ENCODE data around the gene CAPS.

CAPS gene

GRCh38 chr19:5891938-5892771, 21.9 kb upstream of the CAPS start:
- DNase-seq (ENCODE audit: low read depth in 2 of 2), result no peak

DNA sequence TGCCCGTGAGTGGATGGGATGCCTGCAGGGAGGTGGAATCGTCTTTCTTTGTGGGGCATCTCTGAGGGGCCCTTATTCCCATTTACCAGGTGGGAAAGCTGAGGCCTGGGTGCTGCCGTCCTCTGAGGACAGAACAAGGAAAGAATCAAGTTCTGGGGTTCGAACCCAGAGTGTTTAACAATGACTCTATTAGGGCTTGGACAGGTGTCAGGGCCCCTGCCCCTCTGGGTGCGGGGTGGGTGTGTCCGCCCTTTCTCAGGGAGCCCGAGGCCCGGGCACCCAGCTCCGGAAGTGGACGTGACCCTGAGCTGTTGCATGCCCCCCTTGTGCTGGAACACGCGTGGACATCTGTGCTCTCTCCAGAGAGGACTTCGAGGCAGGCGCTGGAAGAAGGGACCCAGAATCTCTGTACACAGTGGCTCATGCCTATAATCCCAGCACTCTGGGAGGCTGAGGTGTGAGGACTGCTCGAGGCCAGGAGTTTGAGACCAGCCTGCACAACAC, 21.2 kb upstream of the CAPS start:
- DNase-seq (ENCODE audit: low read depth in 2 of 2), result no peak

DNA sequence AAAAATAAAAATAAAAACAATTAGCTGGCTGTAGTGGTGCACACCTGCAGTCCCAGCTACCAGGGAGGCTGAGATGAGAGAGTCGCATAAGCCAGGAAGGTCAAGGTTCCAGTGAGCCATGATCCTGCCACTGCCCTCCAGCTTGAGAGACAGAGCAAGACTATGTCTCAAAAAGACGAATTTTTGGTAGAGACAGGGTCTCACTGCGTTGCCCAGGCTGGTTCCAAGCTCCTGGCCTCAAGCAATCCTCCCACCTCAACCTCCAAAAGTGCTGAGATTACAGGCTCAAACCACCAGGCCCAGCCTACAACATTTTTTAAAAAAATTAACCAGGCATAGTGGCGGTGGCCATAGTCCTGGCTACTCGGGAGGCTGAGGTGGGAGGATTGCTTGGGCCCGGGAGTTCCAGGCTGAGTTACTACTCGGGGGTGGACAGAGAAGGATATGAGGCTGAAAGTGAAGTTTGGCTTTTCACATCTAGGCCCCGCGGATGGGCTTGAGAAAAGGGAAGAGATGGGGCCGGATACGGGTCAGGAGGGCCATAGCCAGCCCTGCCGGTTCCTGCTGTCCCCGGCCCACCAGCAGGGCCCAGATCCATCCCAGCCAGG, 20.7 kb upstream of the CAPS start:
- DNase-seq (ENCODE audit: low read depth in 2 of 2), result no peak

DNA sequence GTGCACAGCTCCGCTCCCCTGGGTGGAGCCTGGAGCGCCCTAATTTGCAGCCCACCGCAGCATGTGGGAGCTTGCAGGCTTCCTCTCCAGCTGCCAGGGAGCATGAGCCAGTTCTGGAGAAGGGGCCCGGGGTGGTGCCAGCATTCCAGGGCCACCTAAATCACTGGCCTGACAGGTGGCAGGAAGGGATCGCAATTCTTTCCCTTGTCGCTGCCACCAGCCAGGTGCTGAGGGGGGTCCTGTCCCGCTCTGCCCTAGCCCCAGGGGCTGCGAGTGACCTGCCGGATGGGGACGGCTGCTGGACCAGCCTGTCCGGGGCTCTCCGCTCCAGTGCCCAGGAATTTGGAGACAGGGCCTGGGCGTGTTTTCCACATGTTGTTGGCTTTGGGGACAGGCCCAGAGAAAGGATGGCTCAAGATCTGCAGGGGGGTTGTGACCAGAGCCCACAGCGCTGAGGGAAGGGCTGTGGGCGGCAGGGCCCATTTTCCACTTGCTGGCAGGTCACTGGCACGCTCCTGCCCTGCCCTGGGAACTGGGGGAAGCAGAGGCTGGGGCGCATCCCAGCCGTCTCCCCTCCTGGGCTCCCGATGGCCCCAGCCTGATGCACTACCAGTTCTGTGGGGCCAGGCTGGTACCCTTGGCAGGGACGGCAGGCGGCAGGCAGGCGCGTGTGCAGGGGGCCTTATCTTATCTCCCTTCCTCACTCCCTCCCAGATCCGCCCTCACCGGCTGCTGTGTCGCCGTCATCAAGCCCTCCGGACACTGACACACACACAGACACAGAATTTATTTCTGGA, 19.9 kb upstream of the CAPS start:
- no peak for DNase-seq (ENCODE audit: low read depth in 2 of 2)

- no peak for DNase-seq (ENCODE audit: low read depth in 2 of 2)
These were observed 19.2 kb upstream of the CAPS start for GRCh38 chr19:5894704-5895349.

DNA sequence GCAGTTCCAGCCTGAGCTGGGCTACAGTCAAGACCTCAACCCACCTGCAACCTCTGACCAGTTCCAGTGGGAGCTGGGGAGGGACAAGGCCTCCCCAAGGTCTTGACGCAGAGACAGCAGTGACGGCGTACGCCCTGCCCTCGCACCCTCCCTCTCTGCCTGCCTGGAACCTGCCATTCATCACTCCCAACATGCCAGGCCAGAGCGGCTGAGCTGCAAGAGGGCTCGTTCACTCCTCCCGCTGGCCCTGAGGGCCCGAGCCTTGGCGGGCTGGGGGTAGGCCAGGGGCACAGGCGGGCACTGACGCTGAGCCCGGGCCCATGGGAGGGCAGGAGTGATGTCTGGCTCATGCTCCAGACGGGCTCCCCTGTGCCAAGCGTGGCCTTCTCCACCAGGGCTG, 18.6 kb upstream of the CAPS start:
- DNase-seq (ENCODE audit: low read depth in 2 of 2), result no peak

- DNase-seq (ENCODE audit: low read depth in 2 of 2), result no peak
These were observed 18.2 kb upstream of the CAPS start for GRCh38 chr19:5895890-5896289.

- DNase-seq (ENCODE audit: low read depth in 2 of 2), result no peak
These were observed 17.5 kb upstream of the CAPS start for GRCh38 chr19:5896365-5897076.

DNA sequence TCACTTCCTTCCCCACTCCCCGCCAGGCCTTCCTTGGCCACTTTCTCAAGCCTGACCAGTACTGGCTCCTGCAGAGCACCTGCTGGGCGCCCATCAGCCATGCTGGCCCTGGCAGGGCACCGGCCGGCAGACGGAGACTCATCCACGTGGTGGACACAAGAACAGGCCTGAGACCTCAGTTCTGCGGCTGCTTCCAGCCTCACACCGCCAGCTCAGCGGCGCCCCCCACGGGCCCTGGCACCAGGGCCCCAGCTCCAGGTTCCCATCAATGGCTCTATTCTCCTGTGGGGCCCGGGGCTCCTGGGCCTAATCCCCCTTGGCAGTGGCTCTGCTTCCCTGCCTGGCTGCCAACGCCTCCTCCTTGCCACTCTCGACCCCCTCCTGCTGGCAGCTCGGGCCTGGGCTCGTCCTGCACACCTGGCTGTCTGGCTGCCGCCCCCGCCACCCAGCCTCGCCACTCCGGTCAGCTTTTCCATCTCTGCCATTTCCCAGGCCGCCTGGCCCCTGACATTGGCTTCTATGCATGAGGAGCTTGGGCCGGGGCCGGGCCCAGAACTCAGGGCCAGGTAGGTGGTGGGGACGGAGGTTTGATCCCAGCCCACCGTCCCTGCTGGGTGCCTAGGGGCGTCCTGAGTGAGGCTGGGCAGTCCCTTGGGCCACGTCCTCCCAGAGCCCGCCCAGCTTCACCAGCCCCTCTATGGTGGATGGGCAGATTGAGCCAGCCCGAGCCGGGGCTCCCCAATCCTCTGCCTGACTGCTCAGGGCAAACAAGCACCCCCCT, 16.7 kb upstream of the CAPS start:
- no peak for DNase-seq (ENCODE audit: low read depth in 2 of 2)

DNA sequence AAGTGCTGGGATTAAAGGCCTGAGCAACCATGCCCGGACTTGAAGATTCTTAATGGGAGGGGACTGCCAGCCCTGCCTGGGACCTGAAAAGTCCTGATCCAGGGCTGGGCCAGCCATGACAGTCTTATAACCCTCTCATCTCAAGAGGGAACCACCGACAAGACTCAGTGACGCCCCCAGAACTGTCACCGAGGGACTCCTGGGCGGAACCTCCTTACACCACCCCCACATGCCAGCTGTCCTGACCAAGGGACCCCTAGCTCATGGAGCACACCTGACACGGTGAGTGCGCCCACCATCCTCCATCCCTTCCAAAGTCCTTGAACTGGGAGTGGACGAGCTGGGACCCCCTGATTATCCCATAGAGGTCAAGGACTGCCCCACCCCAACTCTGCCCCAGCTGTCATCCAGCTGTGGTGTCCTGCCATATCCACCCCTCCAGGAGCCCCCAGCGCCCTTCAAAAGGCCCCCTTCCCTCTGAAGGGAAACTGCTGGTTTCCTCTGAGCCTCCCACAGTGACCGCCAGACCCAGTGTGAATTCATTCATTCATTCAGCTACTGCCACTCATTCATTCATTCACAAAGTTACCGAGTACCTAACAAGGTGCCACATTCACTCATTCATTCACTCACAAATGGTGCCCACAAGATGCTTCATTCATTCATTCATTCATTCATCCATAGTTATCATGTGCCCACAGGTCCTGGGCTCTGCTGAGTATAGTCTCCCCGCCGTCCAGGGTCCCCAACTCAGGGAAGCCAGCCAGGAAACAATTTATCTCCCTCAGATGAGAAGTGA, 14.1 kb upstream of the CAPS start:
- no peak for DNase-seq (ENCODE audit: low read depth in 2 of 2)

DNA sequence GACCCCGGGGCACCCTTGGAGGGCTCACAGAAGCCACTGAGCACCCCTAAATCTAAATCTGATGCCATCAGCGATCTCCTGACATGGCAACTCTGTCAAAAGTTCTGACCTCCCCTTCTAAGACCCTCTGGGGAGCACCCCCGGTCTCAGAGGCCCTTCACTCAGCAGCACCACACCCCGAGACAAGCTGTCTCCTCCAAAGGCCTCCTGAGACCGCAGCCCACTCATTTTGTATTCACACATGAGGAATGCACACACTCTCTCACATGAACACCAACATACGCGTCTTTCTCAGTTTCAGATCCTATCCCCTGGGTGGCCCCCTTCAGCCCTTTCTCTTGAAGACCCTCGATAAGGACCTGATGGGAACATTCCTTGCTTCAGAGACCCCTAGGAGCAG, 13.1 kb upstream of the CAPS start:
- no peak for DNase-seq (ENCODE audit: low read depth in 2 of 2)

- DNase-seq (ENCODE audit: low read depth in 2 of 2), result peak; percentile 9 to 20
These were observed 10.9 kb upstream of the CAPS start for GRCh38 chr19:5903056-5903623.

DNA sequence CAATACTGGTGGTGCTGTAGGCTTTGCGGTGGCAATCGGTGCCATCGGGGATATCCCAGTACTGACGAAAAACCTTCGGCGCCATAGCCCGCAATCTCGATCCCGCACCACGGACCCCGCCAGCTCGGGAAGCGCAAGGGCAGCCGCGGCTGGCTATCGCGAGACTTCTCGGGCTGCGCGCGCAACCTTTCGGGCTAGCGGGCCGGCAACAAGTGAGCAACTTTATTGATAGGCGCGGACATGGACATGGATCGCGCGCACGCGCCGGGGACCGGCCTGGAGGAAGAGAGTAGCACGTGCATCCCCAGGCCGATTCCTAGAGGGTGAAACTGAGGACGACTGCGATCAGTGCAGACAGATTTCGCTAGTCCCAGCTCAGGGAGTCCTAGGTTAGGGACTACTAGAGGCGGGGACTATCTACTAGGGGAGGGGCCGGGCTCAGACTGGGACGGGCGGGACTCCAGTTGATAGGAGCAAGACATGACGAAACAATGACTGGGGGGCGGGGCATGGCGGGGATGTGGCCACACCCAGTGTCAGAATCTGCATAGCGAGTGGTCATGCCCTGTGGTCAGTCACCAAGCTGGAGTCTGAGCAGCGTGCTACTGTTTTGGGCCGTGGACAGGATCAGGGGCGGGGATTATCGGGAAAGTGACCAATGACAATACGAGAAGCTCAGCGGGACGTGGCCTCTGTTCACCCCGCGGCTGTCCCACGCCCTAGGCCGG, 10.3 kb upstream of the CAPS start, which contains the start of gene NDUFA11:
NDUFA11 (minus strand) TSS at position 167 of the 728 bp plus-strand sequence; CDS start at position 85, 82 bp downstream.
- DNase-seq (ENCODE audit: low read depth in 2 of 2), result peak; percentile 93 to 94

DNA sequence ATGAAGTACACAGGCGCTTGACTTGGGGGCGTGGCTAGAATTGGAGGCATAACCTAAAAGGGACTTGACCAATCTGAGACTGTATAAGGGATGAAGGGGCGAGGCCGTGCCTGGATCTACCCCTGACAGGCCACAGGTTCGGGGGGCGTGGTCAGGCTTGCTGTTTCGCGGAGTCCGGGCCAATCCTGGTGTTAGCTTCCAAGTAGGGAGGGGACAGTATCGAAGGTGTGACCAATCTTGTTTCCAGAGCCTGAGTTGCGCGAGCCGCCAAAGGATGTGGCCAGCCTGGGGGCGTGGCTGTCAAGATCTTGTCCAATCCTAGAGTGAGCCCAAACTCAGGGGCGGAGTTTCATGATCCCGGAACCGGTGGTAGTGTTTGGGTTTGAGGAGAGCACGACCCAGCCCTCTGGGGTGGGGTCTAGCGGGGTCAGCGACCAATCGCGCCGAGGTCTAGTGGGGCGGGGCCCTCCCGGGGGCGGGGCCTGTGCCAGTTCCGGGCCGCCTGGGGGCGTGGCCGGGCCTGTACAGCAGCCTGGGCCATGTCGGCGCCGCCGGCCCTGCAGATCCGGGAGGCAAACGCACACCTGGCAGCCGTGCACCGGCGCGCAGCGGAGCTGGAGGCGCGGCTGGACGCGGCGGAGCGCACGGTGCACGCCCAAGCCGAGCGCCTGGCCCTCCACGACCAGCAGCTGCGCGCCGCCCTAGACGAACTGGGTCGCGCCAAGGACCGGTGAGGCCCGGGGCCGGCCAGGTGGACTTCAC, 9.5 kb upstream of the CAPS start, which contains the start of gene VMAC:
VMAC (plus strand) TSS at position 521 of the 762 bp plus-strand sequence; CDS start at position 540, 19 bp downstream.
- DNase-seq (ENCODE audit: low read depth in 2 of 2), result peak; percentile 100

DNA sequence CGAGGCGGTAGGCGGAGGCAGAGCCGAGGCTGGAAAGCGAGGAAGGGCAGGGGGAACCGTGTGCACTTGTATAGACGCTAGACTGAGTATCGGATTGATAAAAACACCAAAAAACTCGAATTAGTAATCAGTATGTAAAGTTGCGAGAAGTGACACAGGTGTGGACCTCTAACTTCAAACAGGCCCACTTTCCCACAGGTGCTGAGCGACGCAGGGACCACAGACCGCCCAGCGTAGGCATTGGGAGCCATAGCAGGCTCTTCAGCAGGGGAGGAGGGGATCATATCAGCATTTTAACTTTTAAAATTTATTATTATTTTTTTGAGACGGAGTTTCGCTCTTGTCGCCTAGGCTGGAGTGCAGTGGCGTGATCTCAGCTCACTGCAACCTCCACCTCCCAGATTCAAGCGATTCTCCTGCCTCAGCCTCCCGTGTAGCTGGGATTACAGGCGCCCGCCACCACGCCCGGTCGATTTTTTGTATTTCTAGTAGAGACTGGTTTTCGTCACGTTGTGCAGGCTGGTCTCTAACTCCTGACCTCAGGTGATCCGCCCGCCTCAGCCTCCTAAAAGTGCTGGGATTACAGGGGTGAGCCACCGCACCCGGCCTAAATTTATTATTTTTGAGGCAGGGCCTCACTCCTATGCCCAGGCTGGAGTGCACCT, 8.8 kb upstream of the CAPS start:
- no peak for DNase-seq (ENCODE audit: low read depth in 2 of 2)

- no peak for DNase-seq (ENCODE audit: low read depth in 2 of 2)
These were observed 6.8 kb upstream of the CAPS start for GRCh38 chr19:5907241-5907640.
